GM06990 (cell line): ENCODE results near the gene SLC26A9.

Experiments used
- DNase-seq: peaks from one replicate; pipeline ENCODE4 v3.0.0-alpha.2; 2011; ENCODE audit not compliant: insufficient read length; ENCODE audit errors: extremely low read depth
- H3K27me3 ChIP-seq: replicated peaks from 2 replicates; pipeline ENCODE4 v1.6.0; 2011; ENCODE audit warnings: low read length; ENCODE audit not compliant: control insufficient read depth, insufficient read depth
- H3K36me3 ChIP-seq: 2 replicates; pipeline ENCODE4 v1.5.1; 2011; ENCODE audit warnings: low read length; ENCODE audit not compliant: control insufficient read depth, insufficient read depth
- H3K4me3 ChIP-seq: replicated peaks from 2 replicates; pipeline ENCODE4 v1.5.1; 2011; ENCODE audit warnings: low read depth, mild to moderate bottlenecking, control low read depth, low read length
- TF ChIP-seq, protein P1 (sequence below): IDR thresholded peaks from 2 replicates; pipeline ENCODE4 v1.5.1; 2011; ENCODE audit warnings: low read length, control low read depth, mild to moderate bottlenecking, inconsistent platforms; ENCODE audit not compliant: insufficient read depth, poor library complexity, severe bottlenecking

The SLC26A9 gene

DNA sequence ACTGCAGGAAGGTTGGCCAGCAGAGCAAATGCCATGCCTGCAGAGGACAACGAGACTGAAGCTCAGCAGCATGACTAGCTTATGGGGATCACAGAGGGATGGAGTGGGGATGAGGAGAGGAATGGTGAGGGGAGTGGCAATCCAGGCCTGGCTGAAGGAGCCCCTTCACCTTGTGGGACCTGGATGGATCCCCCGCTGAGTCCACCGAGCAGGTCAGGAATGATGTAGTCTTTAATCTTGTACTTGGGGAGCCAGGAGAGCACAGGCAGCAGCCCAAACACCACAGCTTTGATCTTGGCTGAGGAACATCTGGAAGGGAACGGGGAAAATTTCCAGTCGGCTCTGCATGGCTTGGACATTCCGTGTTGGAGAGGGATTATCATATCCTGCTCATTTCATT is 10.5 kb downstream of the SLC26A9 start:
- DNase-seq = no peak
- Histone ChIP-seq H3K36me3 (no peaks in the 10 kb centered on the region), H3K27me3 (peaks cover 6% of the 10 kb centered on the region), H3K4me3 (no peak overlapping the region)
- TF ChIP-seq, protein P1, sequence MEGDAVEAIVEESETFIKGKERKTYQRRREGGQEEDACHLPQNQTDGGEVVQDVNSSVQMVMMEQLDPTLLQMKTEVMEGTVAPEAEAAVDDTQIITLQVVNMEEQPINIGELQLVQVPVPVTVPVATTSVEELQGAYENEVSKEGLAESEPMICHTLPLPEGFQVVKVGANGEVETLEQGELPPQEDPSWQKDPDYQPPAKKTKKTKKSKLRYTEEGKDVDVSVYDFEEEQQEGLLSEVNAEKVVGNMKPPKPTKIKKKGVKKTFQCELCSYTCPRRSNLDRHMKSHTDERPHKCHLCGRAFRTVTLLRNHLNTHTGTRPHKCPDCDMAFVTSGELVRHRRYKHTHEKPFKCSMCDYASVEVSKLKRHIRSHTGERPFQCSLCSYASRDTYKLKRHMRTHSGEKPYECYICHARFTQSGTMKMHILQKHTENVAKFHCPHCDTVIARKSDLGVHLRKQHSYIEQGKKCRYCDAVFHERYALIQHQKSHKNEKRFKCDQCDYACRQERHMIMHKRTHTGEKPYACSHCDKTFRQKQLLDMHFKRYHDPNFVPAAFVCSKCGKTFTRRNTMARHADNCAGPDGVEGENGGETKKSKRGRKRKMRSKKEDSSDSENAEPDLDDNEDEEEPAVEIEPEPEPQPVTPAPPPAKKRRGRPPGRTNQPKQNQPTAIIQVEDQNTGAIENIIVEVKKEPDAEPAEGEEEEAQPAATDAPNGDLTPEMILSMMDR = no peak

DNA sequence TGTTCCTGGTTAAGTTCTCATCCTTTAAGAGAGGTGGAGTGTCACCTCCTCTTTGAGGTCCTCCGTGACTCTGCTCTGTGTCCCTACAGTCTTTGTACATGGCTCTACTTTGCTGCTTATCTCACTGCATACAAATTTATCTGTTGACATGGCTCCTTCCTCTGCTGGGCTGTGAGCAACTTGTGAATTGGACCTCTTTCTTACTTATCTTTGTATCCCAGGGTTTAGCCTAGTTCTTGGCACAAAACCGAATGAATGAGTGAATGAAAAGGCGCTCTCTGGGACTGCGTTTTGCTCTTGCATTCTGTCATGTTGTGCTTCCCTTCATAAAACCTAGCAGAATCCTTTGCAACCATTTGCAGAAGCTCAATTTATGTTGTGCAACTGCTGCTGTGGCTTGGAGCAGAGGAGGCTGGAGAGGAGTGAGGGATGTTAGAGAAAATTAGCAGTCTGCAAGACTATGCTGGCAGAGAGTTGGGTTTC is 12.4 kb downstream of the SLC26A9 start:
- TF ChIP-seq, protein P1 = no peak
- no peak for DNase-seq
- peaks cover 6% of the 10 kb centered on the region for H3K27me3 ChIP-seq
- H3K4me3 ChIP-seq = no peak overlapping the region
- H3K36me3 ChIP-seq = no peaks in the 10 kb centered on the region

DNA sequence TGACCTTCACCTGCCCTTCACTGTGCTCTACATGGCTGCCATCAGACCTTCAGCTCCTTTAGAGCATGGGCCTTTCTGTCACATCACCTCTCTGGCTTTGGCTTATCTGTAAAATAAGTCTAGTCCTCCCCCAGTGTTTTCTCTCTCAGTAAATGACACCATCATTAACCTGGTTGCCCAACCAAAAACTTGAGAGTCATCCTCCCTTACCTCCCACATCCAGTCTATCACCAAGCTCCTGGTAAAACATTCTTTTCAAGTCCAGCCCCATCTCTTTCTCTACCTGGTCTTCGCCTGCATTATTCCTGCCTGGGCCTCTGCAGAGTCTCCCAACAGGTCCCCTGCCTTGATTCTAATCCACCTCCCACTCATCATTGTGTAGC is 13.1 kb downstream of the SLC26A9 start:
- Histone ChIP-seq H3K27me3 (peaks cover 5% of the 10 kb centered on the region), H3K4me3 (no peak overlapping the region), H3K36me3 (no peaks in the 10 kb centered on the region)
- no peak for DNase-seq
- TF ChIP-seq, protein P1 = no peak

DNA sequence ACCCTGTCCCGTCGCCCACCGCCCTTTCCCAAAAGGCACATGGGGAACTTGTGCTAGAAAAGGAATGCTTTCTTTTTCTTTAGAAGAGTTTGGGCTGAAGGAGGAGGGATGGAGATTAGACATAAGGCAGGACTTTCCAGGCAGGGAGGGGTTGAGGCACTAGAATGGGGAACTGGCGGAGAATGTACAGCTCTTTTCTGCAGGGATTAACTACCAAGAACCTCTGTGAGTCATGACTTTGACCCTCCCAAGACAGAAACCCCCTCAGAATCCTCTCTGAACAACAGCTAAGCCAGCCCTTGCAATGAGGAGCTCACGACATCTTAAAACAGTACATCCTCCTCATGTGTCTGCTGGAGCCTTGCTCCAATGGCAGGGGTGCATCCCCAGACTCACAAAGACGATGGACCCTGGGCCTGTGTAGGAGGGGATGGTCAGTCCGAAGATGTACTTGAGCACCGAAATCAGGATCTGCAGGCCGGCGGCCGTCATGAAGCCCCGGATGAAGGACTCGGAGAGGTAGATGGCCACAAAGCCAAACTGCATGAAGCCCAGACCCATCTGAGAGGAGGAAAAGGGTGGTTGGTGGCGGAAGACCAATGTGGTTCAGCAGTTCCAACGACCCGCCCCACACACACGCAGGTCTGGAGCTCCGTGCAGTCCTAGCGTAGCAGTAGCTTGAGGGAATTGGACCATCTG is 13.6 kb downstream of the SLC26A9 start:
- TF ChIP-seq, protein P1 = no peak
- no peak overlapping the region for H3K4me3 ChIP-seq
- no peak for DNase-seq
- H3K27me3 ChIP-seq = peaks cover 5% of the 10 kb centered on the region
- H3K36me3 ChIP-seq = no peaks in the 10 kb centered on the region

DNA sequence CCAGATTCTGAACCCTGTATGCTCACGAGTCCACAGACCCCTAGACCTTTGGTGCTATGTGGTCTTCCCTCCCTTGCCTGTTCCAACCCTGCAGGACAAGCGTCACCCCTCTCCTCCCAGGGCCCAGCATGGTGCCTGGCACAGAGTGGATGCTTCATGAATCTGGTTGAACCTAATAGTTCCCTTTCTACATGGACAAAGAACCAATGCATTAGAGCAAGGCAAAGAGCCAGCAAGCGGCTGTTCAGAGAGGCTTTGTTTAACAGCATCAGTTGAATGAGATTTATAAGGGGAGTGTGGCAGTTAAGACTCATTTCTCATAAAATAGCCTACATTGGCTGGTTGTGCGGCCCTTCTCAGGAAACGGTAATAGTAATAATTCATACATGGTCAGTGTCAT is 14.9 kb downstream of the SLC26A9 start:
- Histone ChIP-seq H3K36me3 (no peaks in the 10 kb centered on the region), H3K27me3 (peaks cover 2% of the 10 kb centered on the region), H3K4me3 (no peak overlapping the region)
- TF ChIP-seq, protein P1 = no peak
- no peak for DNase-seq
